Epidermal melanocyte (primary cell): ENCODE results near the gene MPP2.
"Not testable (repeated sequence)": the region's sequence is repeated elsewhere in the genome, so short reads cannot be mapped to it uniquely, and the experiment has no call there.

Experiments used
- DNase-seq: peaks from one replicate; pipeline ENCODE4 v3.0.0; 2011; ENCODE audit warnings: low spot score; ENCODE audit not compliant: insufficient read length

Gene MPP2

GRCh38 chr17:43907425-43907981 lies at the start of gene MPP2:
MPP2 (minus strand) TSS chr17:43907536; CDS start chr17:43904460, 3,076 bp downstream.
- DNase-seq = peak; percentile 84

GRCh38 chr17:43956222-43956621 lies 48.9 kb upstream of the MPP2 start:
- no peak for DNase-seq

GRCh38 chr17:43953746-43954145 lies 46.4 kb upstream of the MPP2 start, which contains the start of gene PYY:
PYY (minus strand) TSS chr17:43953940; CDS start chr17:43953483, 457 bp downstream.
- DNase-seq = no peak

- no peak for DNase-seq
Measured at GRCh38 chr17:43952724-43953666, 45.7 kb upstream of the MPP2 start.

- DNase-seq = no peak
Measured at GRCh38 chr17:43952351-43952723, 45.0 kb upstream of the MPP2 start.

GRCh38 chr17:43951750-43952149 lies 44.4 kb upstream of the MPP2 start:
- DNase-seq = no peak

GRCh38 chr17:43950554-43950953 lies 43.2 kb upstream of the MPP2 start:
- DNase-seq = no peak

- no peak for DNase-seq
Measured at GRCh38 chr17:43949781-43950180, 42.4 kb upstream of the MPP2 start.

GRCh38 chr17:43946781-43947180 lies 39.4 kb upstream of the MPP2 start:
- no peak for DNase-seq

GRCh38 chr17:43945074-43945829 lies 37.9 kb upstream of the MPP2 start:
- DNase-seq = no peak

GRCh38 chr17:43942051-43942685 lies 34.8 kb upstream of the MPP2 start, which contains the start of gene PPY:
PPY (minus strand) TSS chr17:43942476; CDS start chr17:43941654, 822 bp downstream.
- DNase-seq = no peak

- no peak for DNase-seq
Measured at GRCh38 chr17:43940630-43941029, 33.3 kb upstream of the MPP2 start.

- DNase-seq = no peak
Measured at GRCh38 chr17:43939886-43940285, 32.5 kb upstream of the MPP2 start.

GRCh38 chr17:43939452-43939851 lies 32.1 kb upstream of the MPP2 start:
- DNase-seq = not testable (repeated sequence)

- DNase-seq = no peak
Measured at GRCh38 chr17:43938838-43939182, 31.5 kb upstream of the MPP2 start.

GRCh38 chr17:43936434-43936833 lies 29.1 kb upstream of the MPP2 start:
- no peak for DNase-seq

- DNase-seq = no peak
Measured at GRCh38 chr17:43935926-43936261, 28.6 kb upstream of the MPP2 start.

GRCh38 chr17:43935204-43935925 lies 28.0 kb upstream of the MPP2 start:
- DNase-seq = no peak

GRCh38 chr17:43932923-43933322 lies 25.6 kb upstream of the MPP2 start:
- DNase-seq = no peak

- no peak for DNase-seq
Measured at GRCh38 chr17:43932357-43932756, 25.0 kb upstream of the MPP2 start.

- DNase-seq = no peak
Measured at GRCh38 chr17:43931062-43931571, 23.8 kb upstream of the MPP2 start.
